SK-N-SH (cell line): ENCODE data around the gene FAM171A2. TPM values are rescaled to one million over a fixed set of nuclear protein-coding genes. Genes with fewer than 3 reads are reported as not detected.

ENCODE experiments used
- CTCF ChIA-PET: fragments of 300-600, 350-600 bp; formaldehyde crosslinking; extraction: SDS; loops from one replicate; lab custom pipeline; 2021; lab: Yijun Ruan, JAX
- POLR2A ChIA-PET: fragments of 350-600 bp; sonication (Branson Sonifier 250); formaldehyde crosslinking; extraction: SDS; loops from one replicate; lab custom pipeline; 2020; ENCODE audit warnings: antibody characterized with exemption, inconsistent platforms; lab: Yijun Ruan, JAX
- DNase-seq: peaks from one replicate; pipeline ENCODE4 v3.0.0; 2012
- H2AFZ ChIP-seq: fragments of 200-600 bp; sonication (generic); 2 replicates; pipeline ENCODE4 v1.8.1; 2016; ENCODE audit warnings: antibody characterized with exemption, mild to moderate bottlenecking, low read depth
- H3F3A ChIP-seq: fragments of 200-600 bp; sonication (generic); replicated peaks from 2 replicates; pipeline ENCODE3; 2016; ENCODE audit warnings: antibody characterized with exemption, mild to moderate bottlenecking; ENCODE audit not compliant: insufficient read depth
- H3K27ac ChIP-seq, 2 experiments: fragments of 200-500 bp in 1 of 2; fragments of 200-600 bp in 1 of 2; sonication (Bioruptor generic) in 1 of 2; sonication (generic), shearing (Covaris generic) in 1 of 2; 2 replicates each; pipeline versions ENCODE4 v1.5.1 to v1.6.1; 2014 to 2016; ENCODE audit warnings: low read depth in 2 of 2, inconsistent platforms in 1 of 2, low read length in 1 of 2, mild to moderate bottlenecking in 1 of 2, mixed read lengths in 1 of 2
- H3K27me3 ChIP-seq: fragments of 200-600 bp; sonication (generic), shearing (Covaris generic); 2 replicates; pipeline ENCODE4 v1.6.1; 2016; ENCODE audit warnings: mixed run types; ENCODE audit not compliant: insufficient read depth
- H3K36me3 ChIP-seq, 2 experiments: fragments of 200-500 bp in 1 of 2; fragments of 200-600 bp in 1 of 2; sonication (Bioruptor generic) in 1 of 2; sonication (generic) in 1 of 2; replicated peaks in 1 of 2; 2 replicates each; pipeline versions ENCODE3 to v1.5.1; 2014 to 2016; ENCODE audit warnings: low read length in 1 of 2, mild to moderate bottlenecking in 1 of 2; ENCODE audit not compliant: insufficient read depth in 2 of 2, control insufficient read depth in 1 of 2
- H3K4me1 ChIP-seq, 2 experiments: fragments of 200-500 bp in 1 of 2; fragments of 200-600 bp in 1 of 2; sonication (Bioruptor generic) in 1 of 2; sonication (generic), shearing (Covaris generic) in 1 of 2; 2 replicates each; pipeline versions ENCODE4 v1.5.1 to v1.6.1; 2014 to 2016; ENCODE audit warnings: low read depth in 1 of 2, low read length in 1 of 2, mixed run types in 1 of 2; ENCODE audit not compliant: insufficient read depth in 2 of 2, control insufficient read depth in 1 of 2
- H3K4me2 ChIP-seq: fragments of 200-600 bp; sonication (generic), shearing (Covaris generic); 2 replicates; pipeline ENCODE4 v1.6.1; 2017; ENCODE audit warnings: mixed run types
- H3K4me3 ChIP-seq, 2 experiments: fragments of 200-500 bp in 1 of 2; fragments of 200-600 bp in 1 of 2; sonication (Bioruptor generic) in 1 of 2; sonication (generic), shearing (Covaris generic) in 1 of 2; 2 replicates each; pipeline versions ENCODE4 v1.5.1 to v1.8.1; 2014 to 2016; ENCODE audit warnings: low read depth in 2 of 2, inconsistent platforms in 1 of 2, low read length in 1 of 2, mild to moderate bottlenecking in 1 of 2, mixed read lengths in 1 of 2, moderate library complexity in 1 of 2
- H3K79me2 ChIP-seq: fragments of 200-600 bp; sonication (generic); 2 replicates; pipeline ENCODE4 v1.8.1; 2017; ENCODE audit warnings: mild to moderate bottlenecking; ENCODE audit not compliant: insufficient read depth
- H3K9ac ChIP-seq: fragments of 200-600 bp; sonication (generic); 2 replicates; pipeline ENCODE4 v1.6.1; 2017; ENCODE audit warnings: mixed run types
- H3K9me2 ChIP-seq: fragments of 200-600 bp; sonication (generic); 2 replicates; pipeline ENCODE4 v1.6.1; 2017; ENCODE audit warnings: mixed run types
- H3K9me3 ChIP-seq: fragments of 200-600 bp; sonication (generic); 2 replicates; pipeline ENCODE4 v1.6.1; 2017; ENCODE audit warnings: mixed run types, mild to moderate bottlenecking, moderate library complexity
- H4K20me1 ChIP-seq: fragments of 200-600 bp; sonication (generic); 2 replicates; pipeline ENCODE4 v1.6.1; 2017; ENCODE audit warnings: mild to moderate bottlenecking, mixed run types; ENCODE audit not compliant: insufficient read depth
- CTCF ChIP-seq: fragments of 200-600 bp; sonication (generic); IDR thresholded peaks from 2 replicates; pipeline ENCODE4 v1.6.1; 2017; ENCODE audit warnings: antibody characterized with exemption, mild to moderate bottlenecking, moderate library complexity
- EP300 ChIP-seq, 2 experiments: IDR thresholded peaks; 2 replicates each; pipeline versions ENCODE4 v1.4.0 to v1.6.1; 2012; ENCODE audit warnings: borderline replicate concordance in 1 of 2, low read depth in 1 of 2, low read length in 1 of 2
- EZH2phosphoT487 ChIP-seq: fragments of 200-600 bp; sonication (generic); IDR thresholded peaks from 2 replicates; pipeline ENCODE4 v1.6.1; 2017; ENCODE audit warnings: low read depth, mixed run types, mild to moderate bottlenecking, antibody characterized with exemption, moderate library complexity, borderline replicate concordance
- FOXJ3 ChIP-seq: sonication (generic); formaldehyde crosslinking; IDR thresholded peaks from 2 replicates; pipeline ENCODE4 v1.5.1; 2020; ENCODE audit warnings: mild to moderate bottlenecking, missing genetic modification reagents
- GATA2 ChIP-seq: sonication (generic); formaldehyde crosslinking; IDR thresholded peaks from 2 replicates; pipeline ENCODE4 v1.5.0; 2020; ENCODE audit warnings: mild to moderate bottlenecking, missing genetic modification reagents
- IRF3 ChIP-seq: fragments of 150-350 bp; IDR thresholded peaks from 2 replicates; pipeline ENCODE4 v1.6.1; 2016; ENCODE audit warnings: mild to moderate bottlenecking, low read depth, low read length
- JUND ChIP-seq: IDR thresholded peaks from 2 replicates; pipeline ENCODE4 v1.4.0; 2012
- NFIC ChIP-seq: IDR thresholded peaks from 2 replicates; pipeline ENCODE4 v1.4.0; 2012; ENCODE audit warnings: borderline replicate concordance
- PBX3 ChIP-seq: IDR thresholded peaks from 2 replicates; pipeline ENCODE4; 2012
- REST ChIP-seq: IDR thresholded peaks from 2 replicates; pipeline ENCODE4 v1.6.1; 2012; ENCODE audit warnings: mild to moderate bottlenecking, low read depth, low read length, moderate library complexity
- RFX5 ChIP-seq: IDR thresholded peaks from 2 replicates; pipeline ENCODE4 v1.6.1; 2012; ENCODE audit warnings: mild to moderate bottlenecking, improper control_type of control experiment, low read length
- TCF12 ChIP-seq: IDR thresholded peaks from 2 replicates; pipeline ENCODE4 v1.4.0; 2012
- USF1 ChIP-seq: IDR thresholded peaks from 2 replicates; pipeline ENCODE4 v1.4.0; 2012; ENCODE audit warnings: low read depth, borderline replicate concordance
- WGBS: methylation state at CpG from one replicate; pipeline ENCODE4 v1.1.6; 2017; ENCODE audit warnings: low lambda C conversion rate; 5-methylcytosine and 5-hydroxymethylcytosine counted together
- polyA plus RNA-seq, 3 experiments: library from polyadenylated mRNA; depleted of rRNA; stranded (reverse); fragments of >200 nt; gene quantifications; 2 replicates each; pipeline ENCODE4 v1.2.3, GENCODE V29; 2012

FAM171A2 gene
- polyA plus RNA-seq, 1 of the 3 experiments (the other 2 are of a cell fraction): 4.9 TPM

- Histone ChIP-seq H3K4me3 (no peak overlapping the region), H3K79me2 (no peaks in the 10 kb centered on the region; the same call in 1 of the 2 replicates), H4K20me1 (0 out of 2 replicates have a peak, but pooled peaks cover 4% of the 10 kb centered on the region), H3K27ac (no peak overlapping the region), H3K9ac (no peak overlapping the region), H3K4me1 (peaks cover 0 to 2% of the 10 kb centered on the region in 2 experiments; a peak in 3 of 4 replicates), H3K9me2 (no peaks in the 10 kb centered on the region), H3K36me3 (peaks cover 12 to 28% of the 10 kb centered on the region in 2 experiments), H3K4me2 (no peak overlapping the region), H2AFZ (no peak overlapping the region), H3K27me3 (no peaks in the 10 kb centered on the region), H3K9me3 (no peaks in the 10 kb centered on the region), H3F3A (peaks cover 3% of the 10 kb centered on the region)
- ChIA-PET CTCF (interaction anchor here (0.8 to 2.0 kb wide), 4 partner anchors 9 to 14 kb away, joined by 3 to 13 read pairs (median 4); no protein-coding TSS in a partner anchor), POLR2A (no interaction called here)
- WGBS: 94% methylated on average over 3 of the region's 4 CpGs
- no peak for DNase-seq
- TF ChIP-seq PBX3 (no peak), NFIC (no peak), JUND (no peak), CTCF (no peak), TCF12 (no peak), REST (no peak), GATA2 (CRISPR knock-in tag) (no peak), RFX5 (no peak), IRF3 (no peak), EP300 (IDR thresholded peaks at IDR 0.05; ENCODE audit: borderline replicate concordance in 1 of 2, low read depth in 1 of 2, low read length in 1 of 2) (no peak), EZH2phosphoT487 (no peak), FOXJ3 (CRISPR knock-in tag) (no peak), USF1 (no peak)
Observed at GRCh38 chr17:44408786-44409185, 45.1 kb upstream of the FAM171A2 start.
